ENCODE results near the gene NKAIN2.

GRCh38 chr6:123802697-123803503 is 765 bp upstream of the NKAIN2 start:
- TF ChIP-seq PATZ1 (CRISPR knock-in tag; IDR thresholded peaks at IDR 0.05; ENCODE audit: borderline replicate concordance) (no peak), SNAI2 (CRISPR knock-in tag; IDR thresholded peaks at IDR 0.05) (no peak), ZFP3 (CRISPR knock-in tag; IDR thresholded peaks at IDR 0.05) (no peak), TCF4 (CRISPR knock-in tag; IDR thresholded peaks at IDR 0.05; ENCODE audit: borderline replicate concordance) (no peak), TSHZ2 (CRISPR knock-in tag; IDR thresholded peaks at IDR 0.05) (no peak), TOX (CRISPR knock-in tag; IDR thresholded peaks at IDR 0.05; ENCODE audit: borderline replicate concordance) (no peak), ARNTL (CRISPR knock-in tag; IDR thresholded peaks at IDR 0.05; ENCODE audit: borderline replicate concordance, low read depth) (no peak), ZNF70 (CRISPR knock-in tag; IDR thresholded peaks at IDR 0.05) (no peak)
